Karpas-422 (cell line): ENCODE measurements around the gene ATF2. TPM values are rescaled to one million over a fixed set of nuclear protein-coding genes. Genes with fewer than 3 reads are reported as not detected.

ENCODE experiments used
- DNase-seq: peaks from one replicate; pipeline ENCODE4 v3.0.0-alpha.2; 2015
- H2AFZ ChIP-seq: fragments of 200-600 bp; sonication (generic); 2 replicates; pipeline ENCODE4 v1.6.1; 2014; ENCODE audit warnings: antibody characterized with exemption, low read length, mixed read lengths
- H3K27ac ChIP-seq: fragments of 200-600 bp; sonication (generic); 2 replicates; pipeline ENCODE4 v1.5.1; 2014; ENCODE audit warnings: mild to moderate bottlenecking, low read length, moderate library complexity
- H3K27me3 ChIP-seq: fragments of 200-600 bp; sonication (generic); 2 replicates; pipeline ENCODE4 v1.6.1; 2014; ENCODE audit warnings: low read length, mixed read lengths
- H3K36me3 ChIP-seq: fragments of 200-600 bp; sonication (generic); 2 replicates; pipeline ENCODE4 v1.6.1; 2014; ENCODE audit warnings: low read length, mixed read lengths; ENCODE audit not compliant: insufficient read depth
- H3K4me1 ChIP-seq: fragments of 200-600 bp; sonication (generic); 2 replicates; pipeline ENCODE4 v1.6.1; 2014; ENCODE audit warnings: mild to moderate bottlenecking, low read length, mixed read lengths
- H3K4me2 ChIP-seq: fragments of 200-600 bp; sonication (generic); 2 replicates; pipeline ENCODE4 v1.6.1; 2014; ENCODE audit warnings: low read length, low read depth, mild to moderate bottlenecking; ENCODE audit not compliant: poor library complexity, severe bottlenecking
- H3K4me3 ChIP-seq: fragments of 200-600 bp; sonication (generic); 2 replicates; pipeline ENCODE4 v1.5.1; 2014; ENCODE audit warnings: mild to moderate bottlenecking, antibody characterized with exemption, low read length, mixed read lengths
- H3K79me2 ChIP-seq: fragments of 200-600 bp; sonication (generic); 2 replicates; pipeline ENCODE4 v1.6.1; 2014; ENCODE audit warnings: mild to moderate bottlenecking, low read length, mixed read lengths
- H3K9ac ChIP-seq: fragments of 200-600 bp; sonication (generic); 2 replicates; pipeline ENCODE4 v1.6.0; 2014; ENCODE audit warnings: low read length
- H3K9me2 ChIP-seq: fragments of 200-600 bp; sonication (generic), shearing (Covaris generic); replicated peaks from 2 replicates; pipeline ENCODE4 v1.6.0; 2014; ENCODE audit warnings: mild to moderate bottlenecking, low read length, moderate library complexity; ENCODE audit not compliant: insufficient read depth
- H3K9me3 ChIP-seq: fragments of 300-700, 200-600 bp; sonication (generic); 2 replicates; pipeline ENCODE4 v1.6.1; 2014; ENCODE audit warnings: low read length, mixed read lengths
- H4K20me1 ChIP-seq: fragments of 200-600 bp; sonication (generic); 2 replicates; pipeline ENCODE4 v1.6.1; 2014; ENCODE audit warnings: mild to moderate bottlenecking, antibody characterized with exemption, low read length, low read depth; ENCODE audit not compliant: insufficient read depth
- small RNA-seq: library from RNA; depleted of rRNA; stranded (forward); fragments of <200 nt; gene quantifications from one replicate; pipeline ENCODE3, GENCODE V24; 2014
- total RNA-seq: library from RNA; depleted of rRNA; stranded (reverse); fragments of >200 nt; shearing (Covaris generic); gene quantifications from 2 replicates; pipeline ENCODE4 v1.2.3, GENCODE V29; 2014; ENCODE audit warnings: low replicate concordance; rRNA removed

ATF2 gene
- total RNA-seq, 1 experiment from 2014 or later = 83.4 TPM

DNA sequence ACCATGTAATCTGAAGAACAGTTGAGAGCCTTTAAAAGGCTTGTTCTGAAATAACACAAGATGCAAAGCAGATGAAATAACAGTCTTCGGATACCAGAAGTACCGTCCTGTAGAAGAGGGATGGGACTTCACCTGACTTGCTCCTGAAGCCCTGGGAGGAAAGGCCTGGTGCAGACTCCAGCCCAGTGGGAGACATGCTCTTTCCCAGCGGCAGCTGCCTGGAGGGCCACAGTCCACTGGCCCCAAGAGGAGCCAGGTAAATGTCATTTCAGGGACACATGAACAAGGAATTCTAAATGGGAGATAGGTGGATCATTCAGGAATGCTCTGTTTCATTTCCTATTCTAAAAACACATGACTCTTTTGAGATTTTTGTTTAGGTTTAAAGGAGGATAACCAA lies 140.2 kb downstream of the ATF2 start:
- Histone ChIP-seq H3K4me2 (no peak overlapping the region), H3K9ac (no peak overlapping the region), H2AFZ (no peak overlapping the region), H3K4me1 (no peaks in the 10 kb centered on the region), H3K36me3 (no peaks in the 10 kb centered on the region), H3K4me3 (no peak overlapping the region), H3K27ac (no peak overlapping the region), H3K9me2 (no peaks in the 10 kb centered on the region), H3K79me2 (no peaks in the 10 kb centered on the region), H3K9me3 (no peaks in the 10 kb centered on the region), H4K20me1 (no peaks in the 10 kb centered on the region), H3K27me3 (no peaks in the 10 kb centered on the region)
- no peak for DNase-seq

DNA sequence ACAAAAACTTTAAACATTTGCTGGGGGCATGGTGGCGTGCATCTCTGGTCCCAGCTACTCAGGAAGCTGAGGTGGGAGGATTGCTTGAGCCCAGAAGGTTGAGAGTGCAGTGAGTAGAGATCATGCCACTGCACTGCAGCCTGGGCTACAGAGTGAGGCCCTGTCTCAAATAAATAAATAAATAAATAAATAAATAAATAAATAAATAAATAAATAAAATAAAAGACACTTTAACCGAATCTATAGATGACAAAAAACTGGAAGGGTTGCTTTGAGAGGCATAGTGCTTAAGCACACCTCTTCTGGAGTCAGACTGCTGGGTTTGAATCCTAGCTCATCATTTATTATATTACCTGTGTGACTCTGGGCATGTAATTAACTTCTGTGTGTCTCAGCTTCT lies 141.6 kb downstream of the ATF2 start:
- DNase-seq = no peak
- H3K27me3 ChIP-seq = no peaks in the 10 kb centered on the region
- H3K9me3 ChIP-seq = no peaks in the 10 kb centered on the region
- H2AFZ ChIP-seq = no peak overlapping the region
- H3K9me2 ChIP-seq = no peaks in the 10 kb centered on the region
- H3K36me3 ChIP-seq = no peaks in the 10 kb centered on the region
- H3K4me1 ChIP-seq = no peaks in the 10 kb centered on the region
- H3K4me3 ChIP-seq = no peak overlapping the region
- H3K4me2 ChIP-seq = no peak overlapping the region
- H4K20me1 ChIP-seq = no peaks in the 10 kb centered on the region
- H3K27ac ChIP-seq = no peak overlapping the region
- no peak overlapping the region for H3K9ac ChIP-seq
- H3K79me2 ChIP-seq = no peaks in the 10 kb centered on the region

DNA sequence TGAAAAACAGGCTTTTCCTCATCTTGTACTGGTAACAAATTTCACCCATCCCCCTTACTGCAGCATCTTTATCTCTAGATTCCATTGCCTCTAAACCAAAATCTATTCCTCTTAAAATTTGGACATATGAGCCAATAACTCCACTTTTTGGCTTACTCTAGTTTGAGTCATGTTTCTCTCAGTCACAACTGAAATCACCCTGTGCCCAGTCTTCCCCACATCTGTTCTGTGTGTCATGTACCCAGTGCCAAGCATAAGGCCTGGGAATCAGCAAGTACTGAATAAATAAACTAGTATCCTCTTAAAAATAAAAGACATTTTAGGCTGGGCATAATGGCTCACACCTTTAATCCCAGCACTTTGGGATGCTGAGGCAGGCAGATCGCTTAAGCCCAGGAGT lies 142.1 kb downstream of the ATF2 start:
- DNase-seq = no peak
- no peaks in the 10 kb centered on the region for H3K9me2 ChIP-seq
- H3K9ac ChIP-seq = no peak overlapping the region
- no peaks in the 10 kb centered on the region for H3K36me3 ChIP-seq
- H4K20me1 ChIP-seq = no peaks in the 10 kb centered on the region
- no peak overlapping the region for H2AFZ ChIP-seq
- no peaks in the 10 kb centered on the region for H3K4me1 ChIP-seq
- H3K27me3 ChIP-seq = no peaks in the 10 kb centered on the region
- no peak overlapping the region for H3K4me3 ChIP-seq
- H3K79me2 ChIP-seq = no peaks in the 10 kb centered on the region
- no peak overlapping the region for H3K27ac ChIP-seq
- no peak overlapping the region for H3K4me2 ChIP-seq
- H3K9me3 ChIP-seq = no peaks in the 10 kb centered on the region

DNA sequence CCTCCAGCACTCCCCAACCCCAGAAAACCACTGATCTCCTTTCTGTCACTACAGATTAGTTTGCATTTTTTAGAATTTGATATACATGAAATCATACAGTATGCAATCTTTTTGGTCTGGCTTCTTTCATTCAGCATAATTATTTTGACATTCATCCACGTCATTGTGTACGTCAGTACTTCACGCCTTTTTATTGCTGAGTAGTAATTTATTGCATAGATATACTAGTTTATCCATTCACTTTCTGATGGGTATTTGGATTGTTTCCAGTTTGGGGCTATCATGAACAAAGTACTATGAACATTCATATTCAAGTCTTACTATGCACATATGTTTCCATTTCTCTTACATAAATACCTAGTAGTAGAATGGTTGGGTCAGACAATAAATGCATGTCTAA lies 142.8 kb downstream of the ATF2 start:
- Histone ChIP-seq H4K20me1 (no peaks in the 10 kb centered on the region), H3K79me2 (no peaks in the 10 kb centered on the region), H3K4me1 (no peaks in the 10 kb centered on the region), H3K36me3 (no peaks in the 10 kb centered on the region), H2AFZ (no peak overlapping the region), H3K4me3 (no peak overlapping the region), H3K9ac (no peak overlapping the region), H3K9me3 (no peaks in the 10 kb centered on the region), H3K27me3 (no peaks in the 10 kb centered on the region), H3K9me2 (no peaks in the 10 kb centered on the region), H3K4me2 (no peak overlapping the region), H3K27ac (no peak overlapping the region)
- DNase-seq = no peak

DNA sequence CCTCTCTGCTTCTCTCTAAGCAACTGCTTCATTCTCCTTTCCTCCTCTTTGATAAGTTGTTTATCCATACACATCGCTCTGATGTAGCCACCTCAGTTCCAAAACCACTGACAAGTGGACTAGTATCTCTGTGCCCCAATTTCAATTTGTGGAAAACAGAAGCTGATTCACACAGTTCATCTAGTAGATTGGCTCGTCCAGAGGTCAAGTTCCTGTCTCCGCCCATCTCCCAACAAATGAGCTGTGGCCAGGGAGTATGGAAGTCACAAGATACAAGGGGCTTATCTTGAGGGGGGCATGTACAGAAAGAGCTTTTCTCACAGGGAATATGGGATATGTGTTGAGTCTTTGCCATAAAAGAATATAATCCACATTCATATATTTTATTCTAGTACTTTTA lies 145.1 kb downstream of the ATF2 start:
- Histone ChIP-seq H3K4me3 (no peak overlapping the region), H3K4me2 (no peak overlapping the region), H4K20me1 (no peaks in the 10 kb centered on the region), H3K9me3 (no peaks in the 10 kb centered on the region), H3K79me2 (no peaks in the 10 kb centered on the region), H3K4me1 (no peaks in the 10 kb centered on the region), H3K27ac (no peak overlapping the region), H3K36me3 (no peaks in the 10 kb centered on the region), H2AFZ (no peak overlapping the region), H3K9me2 (no peaks in the 10 kb centered on the region), H3K9ac (no peak overlapping the region), H3K27me3 (no peaks in the 10 kb centered on the region)
- no peak for DNase-seq

Small RNA genes lying within 50 kb of the gene (small RNA-seq; reads per million reads assigned to genes)
- not detected for gene MIR933
- not detected for gene RF02271
- 0.20 reads per million for gene RNU6-1290P
- gene RNU6-763P = not detected

Other genes with a start within 250 kb of the ATF2 start
- gene CHN1, start 162.8 kb downstream of the ATF2 start, total RNA-seq = 0.07 and 0.37 TPM in 2 replicates
- gene ATP5MC3, start 13.5 kb upstream of the ATF2 start, total RNA-seq = 211 and 403 TPM in 2 replicates